GM12892 (cell line): ENCODE measurements around the gene SMIM17.

Experiments
- POLR2AphosphoS5 ChIP-seq: IDR thresholded peaks from 2 replicates; pipeline ENCODE4 v1.6.1; 2011; ENCODE audit warnings: low read depth, low read length, control low read depth
- TAF1 ChIP-seq: IDR thresholded peaks from 2 replicates; pipeline ENCODE4 v1.6.1; 2011; ENCODE audit warnings: low read depth, mild to moderate bottlenecking, control low read depth, low read length, borderline replicate concordance

DNA sequence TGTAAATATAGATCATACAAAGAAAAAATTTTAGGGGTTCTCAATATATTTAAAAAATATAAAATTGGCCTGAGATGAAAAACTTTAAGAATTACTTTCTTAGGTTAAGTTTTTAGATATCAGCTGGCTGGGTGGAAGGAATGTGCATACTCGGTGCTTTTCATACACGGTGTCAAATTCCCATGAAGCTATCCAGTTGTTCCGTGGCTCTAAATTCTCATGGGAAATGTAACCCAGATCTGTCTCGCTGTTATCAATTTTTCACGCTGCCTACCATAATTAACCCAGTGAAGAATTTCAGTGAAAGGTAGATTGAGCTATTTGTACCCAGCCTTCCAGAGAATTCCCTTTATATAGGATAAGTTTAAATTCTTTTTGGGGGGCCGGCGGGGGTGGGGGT is 40.2 kb downstream of the SMIM17 start:
- TF ChIP-seq POLR2AphosphoS5 (no peak), TAF1 (no peak)
